OCI-LY7 (cell line): ENCODE results near the gene C22orf23. TPM values are rescaled to one million over a fixed set of nuclear protein-coding genes. Genes with fewer than 3 reads are reported as not detected.
"Not testable (repeated sequence)": the region's sequence is repeated elsewhere in the genome, so short reads cannot be mapped to it uniquely, and the experiment has no call there.

Source experiments
- BruUV-seq: library from RNA; stranded (reverse); fragments of 400-500 nt; replicated peaks from 2 replicates; lab custom pipeline; 2021; lab: Mats Ljungman, UMichigan
- CTCF ChIA-PET: fragments of 300-600 bp; sonication (Branson Sonifier 250); formaldehyde crosslinking; loops from one replicate; lab custom pipeline; 2022; ENCODE audit warnings: antibody characterized with exemption; ENCODE audit not compliant: unreplicated experiment; lab: Charles Lee
- POLR2A ChIA-PET: fragments of 300-600 bp; sonication (Branson Sonifier 250); formaldehyde crosslinking; loops from one replicate; lab custom pipeline; 2022; ENCODE audit warnings: antibody characterized with exemption; lab: Charles Lee
- DNase-seq: peaks from one replicate; pipeline ENCODE4 v3.0.0-alpha.2; 2015; ENCODE audit warnings: low spot score
- H2AFZ ChIP-seq: fragments of 200-600 bp; sonication (generic), shearing (Covaris generic); 2 replicates; pipeline ENCODE4 v1.6.1; 2014; ENCODE audit warnings: mild to moderate bottlenecking, antibody characterized with exemption, low read length, moderate library complexity
- H3K27ac ChIP-seq: fragments of 200-600 bp; sonication (generic); 2 replicates; pipeline ENCODE4 v1.5.1; 2014; ENCODE audit warnings: mixed run types, low read depth, mild to moderate bottlenecking, moderate library complexity, low read length, inconsistent platforms; ENCODE audit not compliant: poor library complexity, severe bottlenecking
- H3K36me3 ChIP-seq: fragments of 200-600 bp; sonication (generic); 2 replicates; pipeline ENCODE4 v1.6.1; 2014; ENCODE audit warnings: mild to moderate bottlenecking, antibody characterized with exemption, low read length, moderate library complexity, mixed read lengths; ENCODE audit not compliant: insufficient read depth
- H3K4me1 ChIP-seq: fragments of 200-600 bp; sonication (generic); 2 replicates; pipeline ENCODE4 v1.5.1; 2014; ENCODE audit warnings: mild to moderate bottlenecking, low read length; ENCODE audit not compliant: insufficient read depth, poor library complexity, severe bottlenecking
- H3K4me2 ChIP-seq: fragments of 200-600 bp; sonication (generic); 2 replicates; pipeline ENCODE4 v1.6.1; 2014; ENCODE audit warnings: mild to moderate bottlenecking, low read length
- H3K4me3 ChIP-seq: fragments of 200-600 bp; sonication (generic); 2 replicates; pipeline ENCODE4 v1.5.1; 2014; ENCODE audit warnings: mild to moderate bottlenecking, low read depth, low read length; ENCODE audit not compliant: poor library complexity, severe bottlenecking
- H3K79me2 ChIP-seq: fragments of 200-600 bp; sonication (generic); 2 replicates; pipeline ENCODE4 v1.6.1; 2016; ENCODE audit warnings: low read depth, mild to moderate bottlenecking, low read length, moderate library complexity, mixed read lengths; ENCODE audit not compliant: insufficient read depth
- H3K9me2 ChIP-seq: fragments of 200-600 bp; sonication (generic); 2 replicates; pipeline ENCODE4 v1.6.1; 2016; ENCODE audit warnings: mild to moderate bottlenecking, low read length, mixed read lengths; ENCODE audit not compliant: insufficient read depth
- H3K9me3 ChIP-seq: fragments of 200-600 bp; sonication (generic); 2 replicates; pipeline ENCODE4 v1.6.1; 2014; ENCODE audit warnings: mild to moderate bottlenecking, mixed run types, low read length, mixed read lengths
- H4K20me1 ChIP-seq: fragments of 200-600 bp; sonication (generic); 2 replicates; pipeline ENCODE4 v1.6.1; 2014; ENCODE audit warnings: mild to moderate bottlenecking, antibody characterized with exemption, low read length, moderate library complexity, mixed read lengths; ENCODE audit not compliant: insufficient read depth
- CTCF ChIP-seq: fragments of 200-600 bp; sonication (generic); conservative IDR thresholded peaks from 2 replicates; pipeline ENCODE4 v1.5.1; 2014; ENCODE audit warnings: mild to moderate bottlenecking, antibody characterized with exemption, low read length, moderate library complexity, mixed read lengths
- EZH2phosphoT487 ChIP-seq: fragments of 200-600 bp; sonication (generic); IDR thresholded peaks from 2 replicates; pipeline ENCODE4 v1.6.1; 2018; ENCODE audit warnings: low read depth, borderline replicate concordance, mild to moderate bottlenecking, mixed run types, antibody characterized with exemption, low read length, moderate library complexity, mixed read lengths
- intact Hi-C: fragments of 100-400 bp; cut with micrococcal nuclease; formaldehyde crosslinking; loops from one replicate; pipeline ENCODE4 v1.10.0; 2022; ENCODE audit not compliant: unreplicated experiment
- total RNA-seq, 2 experiments: library from RNA; depleted of rRNA in 1 of 2; stranded (reverse); fragments of >200 nt in 1 of 2; shearing (Covaris generic) in 1 of 2; gene quantifications; 2 replicates each; pipeline ENCODE4 v1.2.3, GENCODE V29; 2014 to 2022

The C22orf23 gene
- total RNA-seq, 2 experiments from 2014 or later = 0.57 to 1.2 TPM

GRCh38 chr22:37976547-37976946, 23.1 kb upstream of the C22orf23 start:
- Histone ChIP-seq H3K27ac (no peak overlapping the region), H3K9me2 (no peaks in the 10 kb centered on the region), H4K20me1 (no peaks in the 10 kb centered on the region), H3K9me3 (no peaks in the 10 kb centered on the region), H3K4me1 (no peaks in the 10 kb centered on the region), H3K79me2 (no peaks in the 10 kb centered on the region), H3K36me3 (no peaks in the 10 kb centered on the region), H3K4me3 (no peak overlapping the region), H2AFZ (no peak overlapping the region), H3K4me2 (no peak overlapping the region)
- TF ChIP-seq EZH2phosphoT487 (no peak), CTCF (no peak)
- ChIA-PET CTCF (no interaction called here), POLR2A (interaction anchor here (0.5 kb wide), 1 partner anchor 11 kb away, joined by 3 read pairs; no protein-coding TSS in a partner anchor)
- BruUV-seq = no TSS peak
- intact Hi-C loops = no loop called here
- no peak for DNase-seq

- H3K4me2 ChIP-seq, H4K20me1 ChIP-seq, H2AFZ ChIP-seq, H3K4me3 ChIP-seq, H3K9me3 ChIP-seq, H3K4me1 ChIP-seq, POLR2A ChIA-PET, H3K27ac ChIP-seq, H3K9me2 ChIP-seq, DNase-seq, H3K79me2 ChIP-seq, intact Hi-C loops, CTCF ChIA-PET, H3K36me3 ChIP-seq, BruUV-seq: not testable (repeated sequence)
Observed at GRCh38 chr22:37976022-37976421, 22.6 kb upstream of the C22orf23 start.

- Histone ChIP-seq H4K20me1 (no peaks in the 10 kb centered on the region), H3K27ac (no peak overlapping the region), H3K9me3 (no peaks in the 10 kb centered on the region), H3K4me2 (no peak overlapping the region), H3K9me2 (no peaks in the 10 kb centered on the region), H3K4me3 (no peak overlapping the region), H3K4me1 (no peaks in the 10 kb centered on the region), H3K36me3 (no peaks in the 10 kb centered on the region), H3K79me2 (no peaks in the 10 kb centered on the region), H2AFZ (no peak overlapping the region)
- no TSS peak for BruUV-seq
- intact Hi-C loops = no loop called here
- POLR2A ChIA-PET = interaction anchor here (0.6 kb wide), 1 partner anchor 86 kb away, joined by 3 read pairs; no protein-coding TSS in a partner anchor
- DNase-seq = no peak
- no peak for TF ChIP-seq EZH2phosphoT487
- no peak for TF ChIP-seq CTCF
- CTCF ChIA-PET = no interaction called here
Observed at GRCh38 chr22:37975153-37975552, 21.8 kb upstream of the C22orf23 start.
